Upper lobe of left lung (tissue), 6 donors: Measurements from ENCODE around the gene KCNMA1. TPM values are rescaled to one million over a fixed set of nuclear protein-coding genes. Genes with fewer than 3 reads are reported as not detected.

ENCODE experiments used
- ATAC-seq, 2 donors: fragments of 200-7000 bp; cut with Tn5 transposase; one replicate each; pipeline ENCODE4 v1.9.1; 2022; ENCODE audit warnings: mild to moderate bottlenecking in 2 of 2, moderate library complexity in 2 of 2; ENCODE audit not compliant: low FRiP score in 2 of 2
- DNase-seq, 2 donors: peaks; one replicate each; pipeline ENCODE4 v3.0.0-alpha.2; 2019 to 2020
- H3K27ac ChIP-seq, 4 donors: fragments of 200-600 bp; sonication (generic); one replicate each; pipeline ENCODE4 v1.5.1; 2016 to 2019
- H3K27me3 ChIP-seq, 4 donors: fragments of 200-600 bp; sonication (generic); one replicate each; pipeline ENCODE4 v1.5.1; 2017 to 2019
- H3K36me3 ChIP-seq, 4 donors: fragments of 200-600 bp; sonication (generic); one replicate each; pipeline ENCODE4 v1.5.1; 2016 to 2019
- H3K4me1 ChIP-seq, 4 donors: fragments of 200-600 bp; sonication (generic); one replicate each; pipeline ENCODE4 v1.5.1; 2018 to 2019
- H3K4me3 ChIP-seq, 4 donors: fragments of 200-600 bp; sonication (generic); one replicate each; pipeline ENCODE4 v1.5.1; 2017 to 2019; ENCODE audit warnings: mild to moderate bottlenecking in 2 of 4, moderate library complexity in 1 of 4
- H3K9me3 ChIP-seq, 4 donors: fragments of 200-600 bp; sonication (generic); one replicate each; pipeline ENCODE4 v1.5.1; 2018 to 2019
- EP300 ChIP-seq, 4 donors: sonication (generic); formaldehyde crosslinking; IDR thresholded peaks; one replicate each; pipeline ENCODE4 v1.5.1; 2017; ENCODE audit warnings: antibody characterized with exemption in 4 of 4, control low read depth in 2 of 4
- POLR2A ChIP-seq, 4 donors: fragments of 450-650 bp; IDR thresholded peaks; one replicate each; pipeline ENCODE4 v1.5.1; 2016 to 2017; ENCODE audit warnings: antibody characterized with exemption in 4 of 4, mild to moderate bottlenecking in 2 of 4
- POLR2AphosphoS5 ChIP-seq, 2 donors: sonication (generic); formaldehyde crosslinking; IDR thresholded peaks; one replicate each; pipeline ENCODE4 v1.5.1; 2017; ENCODE audit warnings: antibody characterized with exemption in 2 of 2
- WGBS, 2 donors: methylation state at CpG; one replicate each; pipeline ENCODE4 v1.1.5; 2017 to 2018; 5-methylcytosine and 5-hydroxymethylcytosine counted together
- total RNA-seq, 6 donors: library from RNA; depleted of rRNA in 4 of 6; stranded (reverse); fragments of >200 nt in 4 of 6; gene quantifications; one replicate each; pipeline versions ENCODE4 v1.1.0 to v1.2.1, GENCODE V29; 2016 to 2021
- TF ChIP-seq, protein P1 (sequence below), 6 experiments: fragments of 450-650 bp in 4 of 6; fragments of 200-600 bp in 2 of 6; sonication (generic) in 2 of 6; IDR thresholded peaks; one replicate each; pipeline ENCODE4 v1.5.1; 2016 to 2019; ENCODE audit warnings: antibody characterized with exemption in 6 of 6
- donor health status: DM: no; HTN: no; CAD: no; lungs with moderate emphysema.
- donor health status: DM: no; HTN: yes; CAD: no; lungs with severe emphysema.

KCNMA1 gene
- total RNA-seq, 6 donors from 2014 or later, result 5.8 to 107 (median 22.0) TPM

DNA sequence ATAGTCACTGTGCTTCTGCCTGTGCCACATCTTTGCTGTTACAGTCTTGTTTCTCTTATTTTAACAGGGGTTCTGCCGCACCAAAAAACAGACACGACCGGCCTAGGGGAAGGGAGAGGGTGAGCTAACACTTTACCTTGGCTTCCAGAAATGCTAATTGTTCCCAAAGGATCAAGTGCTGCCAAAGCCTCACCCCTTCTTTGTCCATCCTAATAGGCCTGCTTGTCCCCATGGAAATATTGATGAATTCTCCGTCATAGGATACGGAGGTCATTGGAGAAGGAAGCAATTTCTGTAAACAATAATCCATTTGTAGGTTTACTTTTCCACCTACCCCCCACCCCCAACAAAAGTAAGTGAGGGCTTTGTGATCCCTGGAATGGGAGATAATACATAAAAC, 567.3 kb downstream of the KCNMA1 start:
- Histone ChIP-seq H3K4me1 (peaks cover 0 to 10% (median 3%) of the 10 kb centered on the region in 4 donors), H3K27me3 (no peaks in the 10 kb centered on the region), H3K27ac (no peak overlapping the region), H3K9me3 (no peaks in the 10 kb centered on the region), H3K4me3 (no peak overlapping the region), H3K36me3 (no peaks in the 10 kb centered on the region)
- ATAC-seq, result peak in 1 of 2 donors; percentile 29
- 94 to 98% methylated on average over 5 of the region's 5 CpGs for WGBS, 2 donors
- TF ChIP-seq, protein P1, sequence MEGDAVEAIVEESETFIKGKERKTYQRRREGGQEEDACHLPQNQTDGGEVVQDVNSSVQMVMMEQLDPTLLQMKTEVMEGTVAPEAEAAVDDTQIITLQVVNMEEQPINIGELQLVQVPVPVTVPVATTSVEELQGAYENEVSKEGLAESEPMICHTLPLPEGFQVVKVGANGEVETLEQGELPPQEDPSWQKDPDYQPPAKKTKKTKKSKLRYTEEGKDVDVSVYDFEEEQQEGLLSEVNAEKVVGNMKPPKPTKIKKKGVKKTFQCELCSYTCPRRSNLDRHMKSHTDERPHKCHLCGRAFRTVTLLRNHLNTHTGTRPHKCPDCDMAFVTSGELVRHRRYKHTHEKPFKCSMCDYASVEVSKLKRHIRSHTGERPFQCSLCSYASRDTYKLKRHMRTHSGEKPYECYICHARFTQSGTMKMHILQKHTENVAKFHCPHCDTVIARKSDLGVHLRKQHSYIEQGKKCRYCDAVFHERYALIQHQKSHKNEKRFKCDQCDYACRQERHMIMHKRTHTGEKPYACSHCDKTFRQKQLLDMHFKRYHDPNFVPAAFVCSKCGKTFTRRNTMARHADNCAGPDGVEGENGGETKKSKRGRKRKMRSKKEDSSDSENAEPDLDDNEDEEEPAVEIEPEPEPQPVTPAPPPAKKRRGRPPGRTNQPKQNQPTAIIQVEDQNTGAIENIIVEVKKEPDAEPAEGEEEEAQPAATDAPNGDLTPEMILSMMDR (IDR thresholded peaks at IDR 0.05), result no peak
- TF ChIP-seq EP300 (IDR thresholded peaks at IDR 0.05) (no peak), POLR2AphosphoS5 (IDR thresholded peaks at IDR 0.05) (no peak), POLR2A (IDR thresholded peaks at IDR 0.05) (no peak)
- no peak for DNase-seq

DNA sequence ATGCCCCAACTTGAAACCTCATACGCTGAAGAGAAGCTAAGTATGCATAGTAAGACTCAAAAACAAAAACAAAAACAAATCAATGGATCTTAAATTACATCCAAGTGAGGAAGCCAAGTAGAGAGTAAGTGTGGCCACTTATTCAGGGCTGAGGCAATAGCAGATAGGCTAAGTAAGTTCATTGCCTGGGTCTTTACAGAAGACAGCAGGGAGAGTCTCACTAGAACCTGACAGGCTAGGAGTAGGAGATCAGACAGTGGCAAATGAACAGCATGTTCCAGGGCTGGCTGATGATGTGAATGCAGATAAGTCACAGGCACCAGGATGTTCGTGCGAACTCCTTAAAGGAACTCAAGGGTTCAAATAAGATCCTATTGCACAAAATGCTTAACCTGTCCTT, 568.6 kb downstream of the KCNMA1 start:
- no peak overlapping the region for H3K4me3 ChIP-seq
- no peak for TF ChIP-seq POLR2A (IDR thresholded peaks at IDR 0.05)
- peak in 1 of 4 donors; percentile 52 for TF ChIP-seq EP300 (IDR thresholded peaks at IDR 0.05)
- TF ChIP-seq, protein P1 (IDR thresholded peaks at IDR 0.05), result no peak
- TF ChIP-seq POLR2AphosphoS5 (IDR thresholded peaks at IDR 0.05), result peak in 1 of 2 donors; percentile 69
- ATAC-seq, result peak; percentile 8 to 11
- H3K36me3 ChIP-seq, result peaks cover 0 to under 1% (median 0%) of the 10 kb centered on the region in 4 donors
- DNase-seq, result no peak
- H3K4me1 ChIP-seq, result peaks cover 0 to 7% (median under 1%) of the 10 kb centered on the region in 4 donors
- H3K9me3 ChIP-seq, result no peaks in the 10 kb centered on the region
- no peaks in the 10 kb centered on the region for H3K27me3 ChIP-seq
- WGBS, 2 donors, result 81 to 87% methylated on average over 3 of the region's 3 CpGs
- H3K27ac ChIP-seq, result no peak overlapping the region

DNA sequence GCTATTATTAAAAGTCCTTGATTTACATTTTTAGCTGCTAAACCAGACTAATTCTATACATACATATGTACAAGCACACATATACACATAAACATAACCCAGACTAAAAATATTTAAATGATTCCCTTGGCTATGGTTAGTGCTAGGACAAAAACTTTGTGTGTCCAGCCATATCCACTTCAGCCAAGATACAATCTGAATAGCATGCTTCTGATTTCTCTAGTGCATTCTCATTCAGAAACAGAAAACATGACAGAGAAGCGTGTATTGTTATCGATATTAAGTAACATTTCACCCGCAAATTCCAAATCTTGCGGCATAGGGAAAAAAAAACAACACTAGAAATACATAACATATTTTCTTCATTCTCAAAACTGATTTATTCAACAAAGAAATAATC, 569.3 kb downstream of the KCNMA1 start:
- no peak overlapping the region for H3K27ac ChIP-seq
- WGBS, 2 donors, result 67 to 92% methylated on average over 4 of the region's 4 CpGs
- no peak for TF ChIP-seq EP300 (IDR thresholded peaks at IDR 0.05)
- no peak for TF ChIP-seq POLR2A (IDR thresholded peaks at IDR 0.05)
- TF ChIP-seq, protein P1 (IDR thresholded peaks at IDR 0.05), result no peak
- TF ChIP-seq POLR2AphosphoS5 (IDR thresholded peaks at IDR 0.05), result no peak
- DNase-seq (no peak), ATAC-seq (no peak)
- no peaks in the 10 kb centered on the region for H3K27me3 ChIP-seq
- no peak overlapping the region for H3K4me3 ChIP-seq
- H3K4me1 ChIP-seq, result peaks cover 0 to 3% (median 0%) of the 10 kb centered on the region in 4 donors
- peaks cover 0 to 3% (median 0%) of the 10 kb centered on the region in 4 donors for H3K36me3 ChIP-seq
- H3K9me3 ChIP-seq, result no peaks in the 10 kb centered on the region

DNA sequence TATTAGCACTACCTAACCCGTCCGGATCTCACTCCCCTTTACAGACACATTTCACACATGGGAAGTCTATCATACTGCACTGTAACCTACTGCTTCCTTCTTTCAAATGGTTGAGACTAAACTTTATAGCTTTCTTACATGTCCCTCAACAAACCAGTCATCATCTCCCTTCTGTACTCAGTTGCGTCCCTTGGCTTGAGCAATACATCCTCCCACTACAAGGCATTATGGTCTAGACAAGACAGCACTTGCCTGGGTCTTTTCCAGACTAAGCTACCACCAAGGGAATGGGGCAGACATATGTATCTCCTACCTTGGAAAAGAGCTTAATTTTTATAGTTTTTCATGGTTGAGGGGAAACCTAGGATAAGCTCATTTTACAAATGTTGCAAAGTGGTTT, 575.2 kb downstream of the KCNMA1 start:
- ATAC-seq, result no peak

DNA sequence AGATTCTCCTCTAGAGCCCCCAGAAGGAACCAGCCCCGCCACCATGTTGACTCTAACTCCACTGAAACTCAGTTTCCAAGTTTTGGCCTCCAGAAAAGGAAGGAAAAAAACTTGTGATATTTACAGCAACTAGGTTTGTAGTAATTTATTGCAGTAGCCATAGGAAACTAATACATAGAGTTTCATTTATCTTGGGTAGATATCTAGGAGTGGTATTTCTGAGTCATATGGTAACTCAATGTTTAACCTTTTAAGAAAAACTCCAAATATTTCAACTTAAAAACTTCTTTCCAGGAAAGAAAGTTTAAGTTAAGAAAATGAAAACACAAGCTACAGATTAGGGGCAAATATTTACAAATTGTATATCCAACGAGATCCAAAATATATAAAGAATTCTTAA, 576.7 kb downstream of the KCNMA1 start:
- no peak for DNase-seq
- peaks cover 0 to 3% (median 0%) of the 10 kb centered on the region in 4 donors for H3K36me3 ChIP-seq
- no peaks in the 10 kb centered on the region for H3K27me3 ChIP-seq
- H3K4me1 ChIP-seq, result no peaks in the 10 kb centered on the region
- no peak overlapping the region for H3K27ac ChIP-seq
- no peak for ATAC-seq
- TF ChIP-seq, protein P1 (IDR thresholded peaks at IDR 0.05), result no peak
- TF ChIP-seq POLR2A (IDR thresholded peaks at IDR 0.05), result no peak
- no peak for TF ChIP-seq POLR2AphosphoS5 (IDR thresholded peaks at IDR 0.05)
- no peak for TF ChIP-seq EP300 (IDR thresholded peaks at IDR 0.05)
- H3K4me3 ChIP-seq, result no peak overlapping the region
- 77 to 78% methylated on average over 2 of the region's 2 CpGs for WGBS, 2 donors
- H3K9me3 ChIP-seq, result no peaks in the 10 kb centered on the region

More for the DNA sequence above, 575.2 kb downstream of the KCNMA1 start:
- H3K4me3 ChIP-seq, result no peak overlapping the region
- H3K9me3 ChIP-seq, result no peaks in the 10 kb centered on the region
- H3K4me1 ChIP-seq, result no peaks in the 10 kb centered on the region
- no peak for DNase-seq
- TF ChIP-seq EP300 (IDR thresholded peaks at IDR 0.05), result no peak
- peaks cover 0 to 3% (median 0%) of the 10 kb centered on the region in 4 donors for H3K36me3 ChIP-seq
- H3K27ac ChIP-seq, result no peak overlapping the region
- H3K27me3 ChIP-seq, result no peaks in the 10 kb centered on the region
- WGBS, 2 donors, result 85 to 86% methylated on average over 3 of the region's 3 CpGs
